Endometrium (tissue), 2 donors: Measurements from ENCODE around the gene PON2.

Experiments used
- FAIRE-seq: peaks from 2 replicates; lab custom pipeline; 2012; peaks lifted over from hg19 to GRCh38; lab: Jason Lieb, UNC
- donor health status: control.
- donor health status: control.

Gene PON2

DNA sequence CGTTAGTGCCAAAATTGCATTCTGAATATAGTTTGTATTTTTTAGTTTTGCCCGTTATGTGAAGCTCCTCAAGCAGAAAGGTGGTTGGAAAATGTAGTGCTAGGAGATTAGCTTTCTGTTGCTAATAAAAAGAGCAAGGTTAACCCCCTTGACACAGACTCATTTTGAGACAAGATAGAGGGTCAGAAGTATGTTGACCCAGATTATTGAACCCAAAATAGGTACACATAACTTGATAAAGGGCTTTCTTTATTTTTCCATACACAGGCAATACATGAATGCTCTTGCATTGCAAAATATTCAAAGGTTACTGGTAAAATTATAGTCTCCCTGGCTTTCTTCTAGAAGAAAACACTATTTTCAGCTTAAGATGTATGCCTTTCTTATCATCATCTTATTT lies 10.0 kb upstream of the PON2 start:
- FAIRE-seq, result no peak

DNA sequence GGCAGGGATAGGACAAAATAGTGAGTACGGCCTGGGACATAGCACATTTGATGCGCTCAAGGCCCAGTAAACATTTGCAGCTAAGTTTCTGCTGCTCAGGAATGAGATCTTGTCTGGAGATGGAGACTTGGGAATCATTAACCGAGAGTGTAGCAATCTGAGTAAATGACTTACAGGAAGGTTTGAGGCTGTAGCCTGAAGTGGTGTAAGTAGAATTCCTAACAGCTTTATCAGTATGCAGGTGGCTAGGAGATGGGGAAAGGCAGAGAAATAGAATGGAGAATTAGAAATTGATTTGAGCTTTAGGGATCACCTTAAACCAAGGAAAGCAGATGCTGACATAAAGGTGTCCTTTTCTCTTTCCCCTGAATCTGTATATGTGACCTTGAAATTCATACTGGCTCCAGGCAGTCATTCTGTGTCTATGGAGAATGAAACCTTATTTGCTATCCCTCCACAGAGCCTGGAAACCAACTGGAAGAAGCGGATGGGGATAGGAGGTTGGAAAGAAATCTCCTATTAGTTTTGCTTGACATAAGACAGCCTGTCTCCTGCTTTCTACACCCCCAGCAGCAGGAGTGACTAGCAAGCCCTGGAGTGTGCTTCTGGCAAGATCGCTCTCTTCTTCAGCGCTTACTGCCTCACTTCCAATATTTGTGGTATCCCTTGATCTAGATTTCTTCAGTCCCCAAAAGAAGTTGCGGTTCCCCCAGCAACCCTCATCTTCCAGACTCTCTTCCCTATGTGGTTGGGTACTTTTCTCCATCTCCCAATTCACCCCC lies 6.4 kb upstream of the PON2 start:
- no peak for FAIRE-seq

DNA sequence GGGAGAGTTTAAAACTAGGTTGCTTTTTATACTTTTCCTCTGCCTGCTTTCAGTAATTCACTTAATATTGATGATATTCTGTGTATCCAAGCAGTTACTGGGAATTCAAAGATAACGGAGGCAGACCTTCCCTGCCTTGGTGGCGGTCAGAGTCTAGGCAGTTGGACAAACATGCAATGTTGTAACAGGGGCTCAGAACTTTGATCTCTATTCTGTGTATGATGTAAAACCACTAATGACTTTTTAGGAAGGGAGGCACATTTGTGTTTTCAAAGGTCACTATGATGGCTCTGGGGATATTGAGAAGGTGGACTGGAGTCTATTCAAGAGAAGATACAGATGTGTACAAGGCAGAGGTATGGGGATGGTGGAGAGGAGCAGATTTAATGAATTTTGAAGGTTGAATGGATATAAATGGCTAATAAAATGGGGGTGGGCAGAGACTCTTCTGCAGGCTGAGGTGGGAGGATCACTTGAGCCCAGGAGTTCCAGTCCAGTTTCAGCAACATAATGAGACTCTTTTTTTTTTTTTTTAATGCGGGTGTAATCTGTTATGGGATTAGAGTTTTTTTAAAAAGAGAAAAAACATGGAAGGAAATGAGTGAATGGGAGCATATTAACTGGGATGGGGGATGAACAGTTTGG lies 5.7 kb upstream of the PON2 start:
- FAIRE-seq, result no peak

DNA sequence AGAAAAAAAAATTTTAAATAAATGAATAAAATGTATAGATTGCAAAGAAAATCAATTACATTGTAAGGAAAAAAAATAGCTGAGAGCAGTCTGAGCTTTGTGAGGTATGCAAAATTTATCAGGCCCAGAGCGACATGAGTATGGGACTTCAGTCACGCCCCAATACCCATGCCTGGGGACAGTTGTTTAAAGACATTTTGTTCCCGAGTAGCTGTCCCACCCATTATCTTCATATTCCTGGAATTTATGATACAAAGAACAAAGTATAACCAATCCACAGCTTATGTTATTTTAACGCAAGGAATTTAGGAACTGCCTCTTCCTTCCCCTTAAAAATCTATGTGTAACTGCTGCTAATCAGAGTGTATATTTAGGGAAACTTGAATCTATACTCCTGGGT lies 1.6 kb upstream of the PON2 start:
- FAIRE-seq, result no peak

DNA sequence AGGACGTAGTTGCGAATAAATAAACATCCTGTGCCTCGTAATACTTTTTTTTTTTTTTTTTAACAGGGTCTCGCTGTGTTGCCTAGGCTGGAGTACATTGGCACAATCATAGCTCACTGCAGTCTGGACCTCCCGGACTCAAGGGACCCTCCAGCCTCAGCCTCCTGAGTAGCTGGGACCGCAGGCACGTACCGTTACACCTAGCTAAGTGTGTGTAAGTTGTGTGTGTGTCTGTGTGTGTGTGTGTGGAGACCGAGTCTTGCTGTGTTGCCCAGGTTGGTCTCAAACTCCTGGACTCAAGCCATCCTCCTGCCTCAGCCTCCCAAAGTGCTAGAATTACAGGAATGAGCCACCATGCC lies 573 bp upstream of the PON2 start:
- FAIRE-seq, result no peak

DNA sequence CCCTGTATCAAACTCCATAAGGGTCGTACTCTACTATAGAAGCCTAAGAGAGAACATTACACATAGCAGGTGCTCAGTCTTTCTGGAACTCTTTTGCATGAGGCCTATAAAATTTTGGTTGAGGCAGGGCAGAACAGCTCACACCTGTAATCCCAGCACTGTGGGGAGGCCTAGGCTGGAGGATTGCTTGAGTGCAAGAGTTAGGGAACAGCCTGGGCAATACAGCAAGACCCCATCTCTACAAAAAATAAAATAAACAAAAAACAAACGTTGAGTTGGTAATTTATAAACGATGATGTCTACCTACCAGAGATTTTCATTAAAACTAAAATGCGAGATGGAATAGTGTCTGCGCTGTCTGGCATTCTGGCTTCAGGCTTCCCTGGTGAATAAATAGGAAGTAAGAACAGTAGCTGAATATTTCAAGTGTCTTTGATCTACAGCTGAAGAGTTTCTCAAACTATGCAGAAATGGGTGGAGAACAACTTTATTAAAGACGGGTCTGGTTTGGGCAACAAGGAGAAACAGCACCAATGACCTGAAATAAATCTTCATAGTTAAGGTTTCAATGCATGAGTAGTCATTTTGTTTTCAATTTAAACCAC lies 774 bp downstream of the PON2 start:
- FAIRE-seq, result no peak

DNA sequence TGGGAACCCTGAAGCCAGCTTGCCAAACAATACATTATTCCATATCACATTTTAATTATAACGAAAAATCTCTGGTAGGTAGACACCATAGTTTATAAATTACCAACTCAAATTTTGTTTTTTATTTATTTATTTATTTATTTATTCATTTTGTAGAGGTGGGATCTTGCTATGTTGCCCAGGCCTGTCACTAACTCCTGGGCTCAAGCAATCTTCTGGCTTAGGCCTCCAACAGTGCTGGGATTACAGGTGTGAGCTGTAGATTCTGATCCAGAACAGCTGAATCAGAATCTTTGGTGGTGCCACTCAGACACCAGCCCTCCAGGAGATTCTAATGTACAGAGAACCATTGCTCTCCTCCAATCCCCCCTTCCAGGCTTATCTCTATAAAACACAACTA lies 1.7 kb downstream of the PON2 start:
- no peak for FAIRE-seq

DNA sequence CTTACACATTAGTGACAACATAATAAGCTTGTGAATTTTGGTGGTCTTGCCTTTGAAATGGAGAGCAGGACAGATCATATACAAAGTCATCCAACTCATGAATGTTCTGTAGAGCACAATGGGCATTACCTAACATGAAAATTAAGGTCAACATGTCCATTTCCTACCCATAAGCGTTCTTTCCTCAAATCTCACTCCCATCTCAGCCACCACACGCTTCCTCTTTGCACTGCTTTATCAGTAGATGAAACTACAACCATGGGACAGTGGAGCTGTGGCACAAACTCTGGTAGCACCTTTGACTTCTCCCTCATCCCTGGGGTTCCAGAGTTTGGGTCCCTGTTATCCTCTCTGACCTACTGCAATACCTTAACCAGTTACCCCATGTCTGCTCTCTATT lies 2.2 kb downstream of the PON2 start:
- FAIRE-seq, result no peak

DNA sequence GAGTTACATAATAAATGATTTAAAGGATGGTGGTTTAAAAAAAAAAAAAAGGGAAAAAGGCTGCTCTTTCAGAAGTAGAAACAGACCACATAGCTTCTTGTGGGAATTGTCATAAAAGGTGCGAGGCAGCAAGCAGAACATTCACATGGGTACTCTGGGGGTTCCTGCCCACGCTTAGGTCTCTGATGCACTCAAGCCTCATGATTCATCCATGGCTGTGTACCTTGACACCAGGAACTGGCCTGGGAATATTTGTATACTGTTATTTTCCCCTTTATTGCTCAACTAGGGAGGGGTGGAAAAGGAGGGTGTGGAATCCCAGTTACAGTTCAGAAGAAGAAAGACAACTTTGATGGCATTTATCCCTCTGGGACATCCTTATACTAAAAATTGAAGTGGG lies 4.0 kb downstream of the PON2 start:
- no peak for FAIRE-seq

DNA sequence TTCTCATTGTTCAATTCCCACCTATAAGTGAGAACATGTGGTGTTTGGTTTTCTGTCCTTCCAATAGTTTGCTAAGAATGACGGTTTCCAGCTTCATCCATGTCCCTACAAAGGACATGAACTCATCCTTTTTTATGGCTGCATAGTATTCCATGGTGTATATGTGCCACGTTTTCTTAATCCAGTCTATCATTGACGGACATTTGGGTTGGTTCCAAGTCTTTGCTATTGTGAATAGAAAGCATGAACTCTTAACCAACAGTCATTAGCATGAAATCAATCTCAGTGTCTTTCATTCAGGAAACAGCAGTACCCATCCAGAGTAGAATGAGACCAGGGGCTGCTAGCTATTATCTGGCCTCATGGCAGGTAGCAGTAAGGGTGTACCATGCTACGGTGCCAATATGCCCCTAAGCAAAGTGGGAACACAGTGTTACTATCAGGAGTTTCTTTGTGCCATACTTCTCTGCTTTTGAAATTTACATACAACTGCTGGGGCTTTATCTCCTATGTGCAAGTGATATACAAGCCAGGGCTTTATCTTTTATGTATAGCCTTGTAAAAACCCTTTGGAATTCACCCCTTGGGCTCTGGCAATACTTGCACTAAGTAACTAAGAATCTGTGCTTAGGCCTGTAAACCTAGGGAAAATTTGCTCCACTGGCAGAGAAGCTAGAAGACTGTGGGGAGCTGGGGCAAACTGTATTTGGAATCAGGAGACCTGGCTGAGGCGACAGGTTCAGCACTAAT lies 5.4 kb downstream of the PON2 start:
- no peak for FAIRE-seq

DNA sequence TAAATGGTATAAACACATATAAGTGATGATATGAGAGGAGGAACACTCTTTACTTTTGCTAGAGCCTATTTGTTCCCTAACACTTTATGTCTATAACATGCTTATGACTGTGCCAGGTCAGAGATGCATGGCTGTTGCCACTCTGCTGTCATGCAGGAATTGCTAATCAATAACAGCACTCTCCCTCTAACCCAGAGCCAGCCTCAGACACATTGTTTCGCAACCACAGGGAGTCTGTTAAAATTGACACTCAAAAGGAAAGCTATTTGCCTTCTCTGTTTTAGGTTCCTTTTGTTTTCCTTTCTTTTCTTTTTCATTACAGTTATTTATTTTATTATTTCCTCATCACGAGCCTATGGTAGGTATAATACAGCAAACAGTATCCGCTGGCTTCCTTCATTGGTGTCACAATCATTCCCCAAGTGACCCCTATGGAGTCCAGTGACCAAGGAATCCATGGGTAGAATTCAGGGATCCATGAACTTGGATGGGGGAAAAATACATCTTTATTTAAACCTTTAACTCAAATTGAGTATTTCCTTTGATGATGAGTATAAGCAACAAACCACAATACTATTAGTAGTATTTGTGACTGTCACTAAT lies 6.8 kb downstream of the PON2 start:
- FAIRE-seq, result no peak

DNA sequence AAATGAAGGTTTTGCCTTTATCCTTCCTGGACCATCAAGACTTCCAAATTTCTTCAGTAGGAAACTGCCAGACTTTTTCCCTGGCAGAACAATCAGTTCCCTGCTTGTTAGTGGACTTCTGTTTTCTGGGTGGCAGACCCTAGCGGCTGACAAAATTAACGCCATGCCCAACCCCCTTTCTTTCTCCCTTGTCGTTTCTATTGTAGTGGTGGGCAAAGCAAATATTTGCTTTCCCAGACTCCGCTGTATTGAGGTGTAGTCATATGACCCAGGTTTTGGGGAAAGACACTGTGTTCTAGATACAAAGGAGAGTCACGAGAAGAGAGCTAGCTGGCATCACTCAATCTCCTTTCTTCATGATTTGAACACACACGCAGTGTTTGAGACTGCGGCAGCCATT lies 7.7 kb downstream of the PON2 start:
- no peak for FAIRE-seq

DNA sequence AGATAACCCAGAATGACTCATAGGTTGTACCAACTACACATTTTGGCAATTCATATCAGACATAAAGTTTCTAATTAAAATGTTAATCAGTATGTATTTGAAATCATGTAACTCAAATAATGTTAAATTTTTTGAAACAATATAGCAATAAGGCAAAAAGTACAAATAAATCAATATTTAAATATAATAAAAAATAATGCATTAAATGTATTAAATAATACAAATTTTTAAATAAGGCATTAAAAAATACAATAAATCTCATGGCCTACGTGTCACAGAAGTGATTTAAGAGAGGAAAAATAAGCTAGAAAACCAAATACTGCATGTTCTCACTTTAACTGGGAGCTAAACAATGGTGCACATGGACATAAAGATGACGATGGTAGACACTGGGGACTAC lies 9.1 kb downstream of the PON2 start:
- peak; percentile 75 for FAIRE-seq

DNA sequence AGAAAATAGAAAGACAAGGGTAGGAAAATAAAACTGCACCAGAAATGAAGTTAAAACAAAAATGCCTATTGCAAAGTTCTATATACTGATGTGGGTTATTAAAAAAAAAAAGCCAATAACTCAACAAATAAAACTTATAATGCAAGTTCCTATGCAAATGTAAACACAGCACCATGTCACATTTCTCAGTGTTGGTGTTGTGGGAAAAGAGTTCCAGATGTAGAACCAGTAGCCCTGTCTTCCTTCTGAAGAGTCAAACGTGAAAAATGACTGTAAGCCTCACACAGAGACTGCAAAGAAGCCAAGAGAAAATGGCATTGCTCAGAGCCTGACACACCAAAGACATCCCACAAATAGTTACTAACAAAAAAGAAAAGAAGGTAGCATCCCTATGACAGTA lies 10.1 kb downstream of the PON2 start:
- FAIRE-seq, result peak; percentile 93

DNA sequence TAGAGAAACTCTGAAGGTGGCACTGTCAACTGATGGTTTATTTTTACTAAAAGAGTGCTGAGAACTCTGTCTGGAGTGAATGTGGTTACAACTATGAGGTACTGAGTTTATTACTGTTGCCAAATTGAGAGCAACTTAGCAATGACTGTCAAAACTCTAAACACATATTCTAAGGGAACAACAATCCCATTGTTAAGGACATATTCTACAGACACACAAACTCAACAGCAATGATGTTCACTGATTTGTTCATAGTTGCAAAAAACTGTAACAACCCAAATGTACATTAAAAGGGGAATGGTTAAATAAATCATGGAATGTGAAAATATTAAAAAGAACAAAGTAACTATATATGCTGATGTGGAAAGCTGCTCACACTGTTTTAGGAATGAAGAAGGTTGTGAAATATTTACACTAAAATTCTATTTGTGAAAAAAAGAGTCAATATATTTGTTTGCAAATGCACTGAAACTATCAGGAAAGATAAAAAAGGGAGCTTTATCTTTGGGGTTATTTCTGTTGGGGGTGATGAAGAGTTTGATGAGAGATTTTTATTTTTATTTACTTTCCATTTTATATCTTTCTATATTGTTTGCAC lies 12.9 kb downstream of the PON2 start:
- FAIRE-seq, result no peak

DNA sequence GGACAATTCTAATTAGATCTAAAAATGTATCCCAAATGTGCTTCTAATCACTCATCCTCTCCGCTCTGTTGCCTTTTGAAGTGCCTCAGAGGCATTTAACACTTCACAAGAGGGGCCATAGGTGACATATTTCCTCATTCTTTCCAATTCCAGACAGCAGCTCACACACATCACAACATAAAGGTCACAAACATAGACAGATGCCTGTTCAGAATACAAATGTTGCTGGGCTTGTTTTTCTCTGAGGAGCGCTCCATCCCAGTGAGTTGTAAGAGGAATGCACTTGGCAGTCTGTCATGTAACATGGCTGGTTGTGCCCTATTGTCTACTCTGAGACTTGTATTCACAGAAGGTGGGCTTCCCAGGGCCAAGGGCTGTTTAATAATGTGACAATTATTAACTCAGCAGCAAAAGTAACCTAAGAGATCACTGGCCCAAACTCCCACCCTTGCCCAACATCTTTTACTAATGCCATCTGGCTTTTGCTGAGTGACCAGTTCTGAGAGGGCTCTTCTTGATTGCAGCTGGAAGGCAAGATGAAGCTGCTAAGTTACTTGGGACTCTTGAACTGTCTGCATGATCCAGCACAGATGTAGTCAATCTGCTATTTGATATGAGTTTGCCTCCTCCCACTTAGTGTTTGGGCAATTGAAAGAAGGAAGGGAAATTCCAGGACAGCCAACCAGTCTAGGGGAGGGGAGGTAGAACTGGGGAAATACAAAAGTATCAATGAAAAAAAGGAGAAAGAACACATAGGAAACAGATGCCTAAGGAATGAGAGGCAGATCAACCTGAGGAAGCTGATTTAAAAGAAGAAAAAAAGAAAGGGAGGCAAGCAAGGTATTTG lies 13.6 kb downstream of the PON2 start:
- FAIRE-seq, result no peak

DNA sequence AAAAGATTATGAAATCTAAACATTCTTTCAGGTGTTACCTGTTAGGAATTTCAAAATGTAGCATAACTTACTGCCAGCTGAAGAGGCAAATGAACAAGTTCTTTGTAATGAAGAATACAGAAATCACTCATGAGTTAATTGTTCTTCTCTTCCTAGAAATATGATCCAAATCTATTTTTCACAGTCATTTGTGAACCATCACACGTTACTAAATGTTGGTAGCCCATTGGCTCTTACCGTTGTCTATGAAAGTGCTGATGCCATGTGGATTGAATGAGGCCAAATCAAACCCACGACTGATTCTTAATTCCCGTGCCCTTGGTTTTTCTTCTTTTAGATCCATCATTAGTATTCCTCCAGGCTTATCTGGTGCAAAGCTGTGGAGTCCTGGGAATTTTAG lies 22.8 kb downstream of the PON2 start:
- no peak for FAIRE-seq

DNA sequence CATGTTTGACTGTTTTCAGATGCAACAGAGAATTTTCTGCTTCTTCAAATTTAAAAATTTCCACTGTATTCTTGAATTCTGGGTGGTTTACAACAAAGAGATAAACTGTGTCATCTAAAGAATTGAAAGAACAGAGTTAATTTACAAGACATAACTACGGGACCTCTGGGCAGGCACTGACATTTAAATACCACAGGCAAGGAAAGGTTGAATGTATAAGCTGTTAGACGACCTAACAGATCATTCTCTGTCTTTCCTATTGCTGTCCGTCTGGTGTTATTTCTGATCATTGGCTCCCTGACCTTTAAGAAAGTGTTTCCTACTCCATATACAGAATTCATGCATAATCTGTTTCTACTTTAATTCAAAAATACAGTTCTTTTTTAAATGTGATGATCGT lies 23.2 kb downstream of the PON2 start:
- no peak for FAIRE-seq

DNA sequence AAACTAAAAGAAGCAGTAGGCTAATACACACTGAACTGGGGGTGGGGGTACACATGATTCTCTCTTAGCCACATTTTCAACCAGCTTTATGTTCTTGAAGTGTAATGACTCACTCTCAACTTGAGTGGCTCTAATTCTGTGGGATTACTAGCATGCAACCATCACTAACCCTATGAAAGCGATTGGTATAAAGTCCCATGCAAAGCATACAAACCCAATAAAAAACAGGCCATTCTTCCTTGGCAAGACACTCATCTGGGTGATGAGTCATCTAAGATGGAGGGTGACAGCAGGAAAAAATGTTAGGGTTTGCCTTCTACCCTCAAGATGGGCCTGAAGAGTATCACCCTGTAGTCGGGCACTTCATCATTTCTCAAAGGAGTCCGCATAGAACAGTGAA lies 23.8 kb downstream of the PON2 start:
- FAIRE-seq, result no peak

DNA sequence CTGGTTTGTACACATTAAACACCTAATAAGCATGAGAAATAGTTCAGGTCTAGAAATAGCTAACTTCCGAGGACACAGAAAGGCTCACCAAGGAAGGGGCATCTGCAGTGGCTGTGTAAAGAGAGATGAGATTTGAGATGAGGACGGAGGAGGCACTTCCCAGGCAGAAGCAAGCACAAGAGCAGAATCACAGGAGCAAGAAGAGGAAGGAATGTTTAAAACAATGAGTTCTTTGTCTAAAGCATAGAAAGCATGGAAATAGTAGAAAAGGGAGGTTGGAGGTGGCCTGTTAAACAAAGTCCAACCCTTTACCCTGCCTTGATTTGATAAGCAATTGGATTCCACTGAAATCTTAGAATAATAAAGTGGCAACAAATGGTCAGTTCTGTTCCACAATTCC lies 27.1 kb downstream of the PON2 start:
- FAIRE-seq, result no peak

DNA sequence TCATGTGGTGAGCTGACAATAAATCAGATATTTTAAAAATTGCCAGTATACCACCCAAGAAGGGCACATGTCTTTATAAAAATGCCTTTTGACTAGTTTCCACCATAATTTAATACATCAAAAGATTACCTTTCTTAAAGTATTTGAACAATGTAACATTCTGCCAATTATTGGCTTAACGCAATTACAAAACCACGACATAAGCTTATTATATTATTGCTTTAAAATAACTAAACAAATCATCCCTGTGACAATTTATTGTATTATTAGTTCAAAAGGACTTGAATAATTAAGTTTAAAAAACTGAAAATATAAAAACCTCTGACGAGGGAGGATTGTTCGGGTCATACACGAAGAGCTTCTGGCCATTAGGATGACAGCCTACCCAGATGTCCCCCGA lies 29.0 kb downstream of the PON2 start:
- FAIRE-seq, result no peak
